Fibroblast of lung (primary cell): ENCODE results near the gene ANO7.

ENCODE experiments used
- EZH2 ChIP-seq: IDR thresholded peaks from 2 replicates; pipeline ENCODE4 v1.5.1; 2012; ENCODE audit warnings: low read length, control low read depth, mild to moderate bottlenecking; ENCODE audit errors: missing control alignments
- TF ChIP-seq, protein P1 (sequence below), 2 donors: IDR thresholded peaks in 1 of 2; conservative IDR thresholded peaks in 1 of 2; 1 replicate in 1 of 2; 2 replicates in 1 of 2; pipeline ENCODE4 v1.5.1; 2011 to 2012; ENCODE audit warnings: low read length in 2 of 2, control low read depth in 1 of 2, inconsistent platforms in 1 of 2, low read depth in 1 of 2, mild to moderate bottlenecking in 1 of 2

DNA sequence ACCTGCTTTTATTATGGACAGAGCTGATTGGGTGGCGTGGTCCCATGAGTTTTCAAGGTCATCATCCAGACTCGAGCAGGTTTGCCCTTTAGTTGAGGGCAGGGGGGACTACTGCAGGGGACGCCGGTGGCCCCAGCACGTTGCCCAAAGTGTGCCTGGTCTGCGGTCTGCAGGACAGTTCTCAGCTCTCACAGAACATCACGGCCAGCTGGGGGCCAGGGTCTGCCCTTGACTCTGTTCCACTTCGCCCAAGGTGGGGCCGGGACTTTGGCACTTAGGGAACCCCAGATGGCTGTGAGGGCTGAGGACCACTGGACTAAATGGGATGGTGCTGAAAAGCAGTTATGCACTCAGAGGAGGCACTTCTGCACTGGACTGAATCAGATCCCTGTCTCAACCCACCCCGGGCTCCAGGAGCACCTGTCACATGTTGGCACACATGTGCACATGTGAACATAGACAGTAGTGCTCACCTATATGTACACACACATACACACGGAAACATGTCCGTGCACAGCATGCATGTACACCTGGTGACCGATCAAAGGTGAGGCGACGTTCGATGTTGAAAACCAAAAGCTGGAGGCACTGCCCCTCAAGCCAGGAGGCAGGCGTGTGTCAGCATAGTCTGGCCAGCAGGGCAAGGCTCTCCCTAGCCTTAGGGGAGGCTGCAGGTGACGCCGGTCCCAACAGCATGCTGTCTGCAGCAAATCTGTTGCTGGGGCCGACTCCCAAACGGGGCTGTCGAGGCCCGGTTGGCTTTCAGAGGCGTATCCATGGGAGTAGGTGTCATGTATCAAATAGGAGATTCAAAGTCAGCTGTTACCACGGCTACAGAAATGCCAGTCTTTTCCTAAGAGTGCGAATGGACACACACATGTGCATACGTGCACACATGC, 10.2 kb downstream of the ANO7 start:
- TF ChIP-seq, protein P1, sequence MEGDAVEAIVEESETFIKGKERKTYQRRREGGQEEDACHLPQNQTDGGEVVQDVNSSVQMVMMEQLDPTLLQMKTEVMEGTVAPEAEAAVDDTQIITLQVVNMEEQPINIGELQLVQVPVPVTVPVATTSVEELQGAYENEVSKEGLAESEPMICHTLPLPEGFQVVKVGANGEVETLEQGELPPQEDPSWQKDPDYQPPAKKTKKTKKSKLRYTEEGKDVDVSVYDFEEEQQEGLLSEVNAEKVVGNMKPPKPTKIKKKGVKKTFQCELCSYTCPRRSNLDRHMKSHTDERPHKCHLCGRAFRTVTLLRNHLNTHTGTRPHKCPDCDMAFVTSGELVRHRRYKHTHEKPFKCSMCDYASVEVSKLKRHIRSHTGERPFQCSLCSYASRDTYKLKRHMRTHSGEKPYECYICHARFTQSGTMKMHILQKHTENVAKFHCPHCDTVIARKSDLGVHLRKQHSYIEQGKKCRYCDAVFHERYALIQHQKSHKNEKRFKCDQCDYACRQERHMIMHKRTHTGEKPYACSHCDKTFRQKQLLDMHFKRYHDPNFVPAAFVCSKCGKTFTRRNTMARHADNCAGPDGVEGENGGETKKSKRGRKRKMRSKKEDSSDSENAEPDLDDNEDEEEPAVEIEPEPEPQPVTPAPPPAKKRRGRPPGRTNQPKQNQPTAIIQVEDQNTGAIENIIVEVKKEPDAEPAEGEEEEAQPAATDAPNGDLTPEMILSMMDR (conservative IDR thresholded peaks at IDR 0.05 in 1 of 2, IDR thresholded peaks at IDR 0.05 in 1 of 2; ENCODE audit: low read depth in 1 of 2, low read length in 2 of 2) = no peak
- TF ChIP-seq EZH2 = no peak
